Measurements from ENCODE around the gene ZNF536. TPM values are rescaled to one million over a fixed set of nuclear protein-coding genes. Genes with fewer than 3 reads are reported as not detected.

ZNF536 gene
- total RNA-seq, 1 donor from 2014 or later = 4.8 TPM

GRCh38 chr19:30358821-30359580 lies 13.2 kb upstream of the ZNF536 start:
- DNase-seq = no peak
- intact Hi-C loops (cut with DNase I) = no loop called here
- no peak for ATAC-seq (ENCODE audit: poor library complexity)

- intact Hi-C loops (cut with DNase I) = no loop called here
- DNase-seq (no peak), ATAC-seq (ENCODE audit: poor library complexity) (no peak)
Measured at GRCh38 chr19:30359936-30360335, 12.2 kb upstream of the ZNF536 start.

- intact Hi-C loops (cut with DNase I) = no loop called here
- DNase-seq = no peak
- no peak for ATAC-seq (ENCODE audit: poor library complexity)
Measured at GRCh38 chr19:30360376-30361106, 11.6 kb upstream of the ZNF536 start.

- intact Hi-C loops (cut with DNase I) = no loop called here
- DNase-seq (no peak), ATAC-seq (ENCODE audit: poor library complexity) (no peak)
Measured at GRCh38 chr19:30361107-30361447, 11.1 kb upstream of the ZNF536 start.

- intact Hi-C loops (cut with DNase I) = no loop called here
- DNase-seq = no peak
- ATAC-seq (ENCODE audit: poor library complexity) = no peak
Measured at GRCh38 chr19:30361721-30362120, 10.5 kb upstream of the ZNF536 start.

GRCh38 chr19:30362156-30362754 lies 9.9 kb upstream of the ZNF536 start:
- ATAC-seq (ENCODE audit: poor library complexity) (no peak), DNase-seq (no peak)
- intact Hi-C loops (cut with DNase I) = no loop called here

- intact Hi-C loops (cut with DNase I) = no loop called here
- DNase-seq (no peak), ATAC-seq (ENCODE audit: poor library complexity) (no peak)
Measured at GRCh38 chr19:30363073-30363472, 9.1 kb upstream of the ZNF536 start.

- no peak for ATAC-seq (ENCODE audit: poor library complexity)
- intact Hi-C loops (cut with DNase I) = no loop called here
- DNase-seq = no peak
Measured at GRCh38 chr19:30364866-30365800, 7.1 kb upstream of the ZNF536 start.

GRCh38 chr19:30366282-30366681 lies 5.9 kb upstream of the ZNF536 start:
- no peak for ATAC-seq (ENCODE audit: poor library complexity)
- no peak for DNase-seq
- intact Hi-C loops (cut with DNase I) = no loop called here

- DNase-seq (no peak), ATAC-seq (ENCODE audit: poor library complexity) (no peak)
- intact Hi-C loops (cut with DNase I) = no loop called here
Measured at GRCh38 chr19:30367006-30367405, 5.2 kb upstream of the ZNF536 start.

- intact Hi-C loops (cut with DNase I) = no loop called here
- no peak for DNase-seq
Measured at GRCh38 chr19:30367421-30367820, 4.8 kb upstream of the ZNF536 start.

GRCh38 chr19:30369833-30370232 lies 2.4 kb upstream of the ZNF536 start:
- DNase-seq = no peak
- intact Hi-C loops (cut with DNase I) = no loop called here
- no peak for ATAC-seq (ENCODE audit: poor library complexity)

More at GRCh38 chr19:30367421-30367820, 4.8 kb upstream of the ZNF536 start:
- ATAC-seq (ENCODE audit: poor library complexity) = no peak

- ATAC-seq (ENCODE audit: poor library complexity) = no peak
- DNase-seq = no peak
- intact Hi-C loops (cut with DNase I) = no loop called here
Measured at GRCh38 chr19:30371161-30371836, 885 bp upstream of the ZNF536 start.

- ATAC-seq (ENCODE audit: poor library complexity) = no peak
- intact Hi-C loops (cut with DNase I) = no loop called here
- no peak for DNase-seq
Measured at GRCh38 chr19:30373593-30373992, 1.4 kb downstream of the ZNF536 start.

- intact Hi-C loops (cut with DNase I) = no loop called here
- ATAC-seq (ENCODE audit: poor library complexity) (no peak), DNase-seq (no peak)
Measured at GRCh38 chr19:30374539-30374864, 2.3 kb downstream of the ZNF536 start.

GRCh38 chr19:30374865-30375552 lies 2.8 kb downstream of the ZNF536 start:
- DNase-seq = no peak
- intact Hi-C loops (cut with DNase I) = no loop called here
- ATAC-seq (ENCODE audit: poor library complexity) = peak; percentile 72

GRCh38 chr19:30375553-30376031 lies 3.4 kb downstream of the ZNF536 start:
- DNase-seq (no peak), ATAC-seq (ENCODE audit: poor library complexity) (no peak)
- intact Hi-C loops (cut with DNase I) = no loop called here

GRCh38 chr19:30376272-30376671 lies 4.1 kb downstream of the ZNF536 start:
- DNase-seq (no peak), ATAC-seq (ENCODE audit: poor library complexity) (no peak)
- intact Hi-C loops (cut with DNase I) = no loop called here
